Measurements from ENCODE around the gene PHACTR2.

Gene PHACTR2

DNA sequence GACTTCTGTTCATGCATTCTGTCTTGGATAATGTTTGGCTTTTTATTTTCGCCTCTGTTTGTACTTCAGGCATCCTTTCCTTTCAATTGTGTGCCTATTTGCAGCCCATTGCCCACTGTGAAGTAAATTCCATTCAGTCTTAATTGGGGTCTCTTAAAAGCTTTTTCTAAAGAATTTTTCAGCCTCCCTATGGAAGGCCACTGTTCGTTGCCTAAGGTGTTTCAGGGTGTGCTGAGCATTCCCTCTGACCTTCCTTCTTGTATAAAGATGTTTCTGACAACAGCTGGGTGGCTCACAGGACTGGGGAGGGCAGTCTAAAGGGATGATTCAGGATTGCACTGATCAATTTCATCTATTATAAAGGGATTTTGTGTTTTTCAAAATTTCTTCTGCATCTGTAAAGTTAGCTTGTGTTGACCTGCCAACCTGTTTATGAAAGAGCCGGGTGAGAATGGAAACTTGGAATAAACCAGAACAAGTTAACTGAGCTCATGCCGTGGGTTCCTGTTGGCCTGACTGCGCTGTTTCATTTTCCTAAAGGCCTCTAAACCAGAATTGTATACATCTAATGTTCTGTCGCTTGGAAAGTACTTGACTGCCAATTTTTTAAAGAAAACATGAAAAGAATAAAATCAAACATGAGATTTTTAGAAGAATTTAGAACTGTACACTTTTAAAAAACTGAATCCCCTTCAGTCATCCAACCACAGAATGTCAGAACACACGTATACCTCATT lies 14.3 kb downstream of the PHACTR2 start:
- H3K4me3 ChIP-seq (replicated peaks; ENCODE audit: insufficient read depth, low read length) = no peak overlapping the region
- no peak for DNase-seq (ENCODE audit: low read depth in 1 of 2, low spot score in 1 of 2)
- H3K27ac ChIP-seq (replicated peaks) = no peak overlapping the region
- TF ChIP-seq, protein P1, sequence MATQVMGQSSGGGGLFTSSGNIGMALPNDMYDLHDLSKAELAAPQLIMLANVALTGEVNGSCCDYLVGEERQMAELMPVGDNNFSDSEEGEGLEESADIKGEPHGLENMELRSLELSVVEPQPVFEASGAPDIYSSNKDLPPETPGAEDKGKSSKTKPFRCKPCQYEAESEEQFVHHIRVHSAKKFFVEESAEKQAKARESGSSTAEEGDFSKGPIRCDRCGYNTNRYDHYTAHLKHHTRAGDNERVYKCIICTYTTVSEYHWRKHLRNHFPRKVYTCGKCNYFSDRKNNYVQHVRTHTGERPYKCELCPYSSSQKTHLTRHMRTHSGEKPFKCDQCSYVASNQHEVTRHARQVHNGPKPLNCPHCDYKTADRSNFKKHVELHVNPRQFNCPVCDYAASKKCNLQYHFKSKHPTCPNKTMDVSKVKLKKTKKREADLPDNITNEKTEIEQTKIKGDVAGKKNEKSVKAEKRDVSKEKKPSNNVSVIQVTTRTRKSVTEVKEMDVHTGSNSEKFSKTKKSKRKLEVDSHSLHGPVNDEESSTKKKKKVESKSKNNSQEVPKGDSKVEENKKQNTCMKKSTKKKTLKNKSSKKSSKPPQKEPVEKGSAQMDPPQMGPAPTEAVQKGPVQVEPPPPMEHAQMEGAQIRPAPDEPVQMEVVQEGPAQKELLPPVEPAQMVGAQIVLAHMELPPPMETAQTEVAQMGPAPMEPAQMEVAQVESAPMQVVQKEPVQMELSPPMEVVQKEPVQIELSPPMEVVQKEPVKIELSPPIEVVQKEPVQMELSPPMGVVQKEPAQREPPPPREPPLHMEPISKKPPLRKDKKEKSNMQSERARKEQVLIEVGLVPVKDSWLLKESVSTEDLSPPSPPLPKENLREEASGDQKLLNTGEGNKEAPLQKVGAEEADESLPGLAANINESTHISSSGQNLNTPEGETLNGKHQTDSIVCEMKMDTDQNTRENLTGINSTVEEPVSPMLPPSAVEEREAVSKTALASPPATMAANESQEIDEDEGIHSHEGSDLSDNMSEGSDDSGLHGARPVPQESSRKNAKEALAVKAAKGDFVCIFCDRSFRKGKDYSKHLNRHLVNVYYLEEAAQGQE (IDR thresholded peaks at IDR 0.05; ENCODE audit: insufficient replicate concordance, low read depth) = no peak
- TF ChIP-seq GABPA (IDR thresholded peaks at IDR 0.05; ENCODE audit: low read depth) (no peak), SPI1 (IDR thresholded peaks at IDR 0.05; ENCODE audit: borderline replicate concordance, low read depth) (no peak), POLR2AphosphoS5 (IDR thresholded peaks at IDR 0.05; ENCODE audit: low read depth) (no peak)
- TF ChIP-seq, protein P2, sequence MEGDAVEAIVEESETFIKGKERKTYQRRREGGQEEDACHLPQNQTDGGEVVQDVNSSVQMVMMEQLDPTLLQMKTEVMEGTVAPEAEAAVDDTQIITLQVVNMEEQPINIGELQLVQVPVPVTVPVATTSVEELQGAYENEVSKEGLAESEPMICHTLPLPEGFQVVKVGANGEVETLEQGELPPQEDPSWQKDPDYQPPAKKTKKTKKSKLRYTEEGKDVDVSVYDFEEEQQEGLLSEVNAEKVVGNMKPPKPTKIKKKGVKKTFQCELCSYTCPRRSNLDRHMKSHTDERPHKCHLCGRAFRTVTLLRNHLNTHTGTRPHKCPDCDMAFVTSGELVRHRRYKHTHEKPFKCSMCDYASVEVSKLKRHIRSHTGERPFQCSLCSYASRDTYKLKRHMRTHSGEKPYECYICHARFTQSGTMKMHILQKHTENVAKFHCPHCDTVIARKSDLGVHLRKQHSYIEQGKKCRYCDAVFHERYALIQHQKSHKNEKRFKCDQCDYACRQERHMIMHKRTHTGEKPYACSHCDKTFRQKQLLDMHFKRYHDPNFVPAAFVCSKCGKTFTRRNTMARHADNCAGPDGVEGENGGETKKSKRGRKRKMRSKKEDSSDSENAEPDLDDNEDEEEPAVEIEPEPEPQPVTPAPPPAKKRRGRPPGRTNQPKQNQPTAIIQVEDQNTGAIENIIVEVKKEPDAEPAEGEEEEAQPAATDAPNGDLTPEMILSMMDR (IDR thresholded peaks at IDR 0.05; ENCODE audit: insufficient read depth, low read length) = no peak
- H3K27me3 ChIP-seq (ENCODE audit: insufficient read depth, poor library complexity, severe bottlenecking) = no peaks in the 10 kb centered on the region

DNA sequence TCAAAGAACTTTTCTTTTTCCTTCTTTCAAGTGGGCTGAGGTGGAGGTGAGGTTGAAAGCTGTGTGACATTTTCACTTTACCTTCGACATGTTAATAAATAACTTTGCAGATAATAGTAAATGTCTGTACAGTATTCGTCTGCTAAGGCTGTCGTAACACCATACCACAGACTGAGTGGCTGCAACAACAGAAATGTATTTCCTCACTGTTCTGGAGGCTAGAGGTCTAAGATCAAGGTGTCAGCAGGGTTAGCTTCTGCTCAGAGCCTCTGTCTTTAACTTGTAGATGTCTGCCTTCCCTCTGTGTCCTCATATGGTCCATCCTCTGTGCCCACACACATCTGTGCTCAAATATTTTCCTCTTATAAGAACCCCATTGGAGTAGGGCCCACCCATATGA lies 14.9 kb downstream of the PHACTR2 start:
- Histone ChIP-seq H3K4me3 (replicated peaks; ENCODE audit: insufficient read depth, low read length) (no peak overlapping the region), H3K27ac (replicated peaks) (no peak overlapping the region), H3K27me3 (ENCODE audit: insufficient read depth, poor library complexity, severe bottlenecking) (no peaks in the 10 kb centered on the region)
- TF ChIP-seq GABPA (IDR thresholded peaks at IDR 0.05; ENCODE audit: low read depth) (no peak), SPI1 (IDR thresholded peaks at IDR 0.05; ENCODE audit: borderline replicate concordance, low read depth) (no peak), POLR2AphosphoS5 (IDR thresholded peaks at IDR 0.05; ENCODE audit: low read depth) (no peak)
- TF ChIP-seq, protein P2 (IDR thresholded peaks at IDR 0.05; ENCODE audit: insufficient read depth, low read length) = no peak
- TF ChIP-seq, protein P1 (IDR thresholded peaks at IDR 0.05; ENCODE audit: insufficient replicate concordance, low read depth) = no peak
- peak in 1 of 2 experiments; percentile 55 for DNase-seq (ENCODE audit: low read depth in 1 of 2, low spot score in 1 of 2)

DNA sequence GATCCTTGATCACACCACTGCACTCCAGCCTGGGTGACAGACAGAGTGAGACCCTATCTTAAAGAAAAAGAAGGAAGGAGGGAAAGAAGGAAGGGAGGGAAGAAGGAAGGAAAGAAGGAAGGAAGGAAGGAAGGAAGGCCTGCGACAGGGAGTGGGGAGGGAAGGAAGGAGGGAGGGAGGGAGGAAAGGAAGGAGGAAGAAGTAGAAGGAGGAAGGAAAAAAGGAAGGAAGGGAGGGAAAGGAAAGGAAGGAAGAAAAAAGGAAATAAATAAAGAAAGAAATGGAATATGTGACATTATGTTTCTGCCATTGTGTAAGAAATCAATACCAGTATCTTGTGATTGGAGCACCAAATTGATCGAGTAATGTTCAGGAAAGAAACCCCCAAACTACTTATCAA lies 16.2 kb downstream of the PHACTR2 start:
- H3K4me3 ChIP-seq (replicated peaks; ENCODE audit: insufficient read depth, low read length) = no peak overlapping the region
- no peak for DNase-seq (ENCODE audit: low read depth in 1 of 2, low spot score in 1 of 2)
- no peak overlapping the region; the same call in 1 of the 2 replicates for H3K27ac ChIP-seq (replicated peaks)
- TF ChIP-seq, protein P2 (IDR thresholded peaks at IDR 0.05; ENCODE audit: insufficient read depth, low read length) = no peak
- H3K27me3 ChIP-seq (ENCODE audit: insufficient read depth, poor library complexity, severe bottlenecking) = no peaks in the 10 kb centered on the region

DNA sequence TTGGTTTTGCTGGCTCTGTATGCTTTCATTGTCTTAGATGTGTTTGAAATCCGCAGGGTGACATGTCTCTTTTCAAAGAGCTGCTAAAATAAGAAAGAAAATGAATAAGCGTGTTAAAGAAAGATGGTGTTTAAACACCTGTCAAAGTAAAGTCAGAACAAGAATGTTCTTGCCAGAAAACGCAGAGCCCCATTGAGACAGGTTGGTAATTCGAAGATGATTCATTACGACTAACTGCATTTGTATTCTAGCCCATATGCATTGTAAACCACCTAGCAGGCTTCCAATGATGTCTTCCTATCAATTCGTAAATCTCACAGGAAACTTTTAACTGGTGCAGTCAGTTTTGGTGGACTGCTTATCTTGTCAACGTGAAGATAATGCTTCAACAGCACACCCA lies 16.8 kb downstream of the PHACTR2 start:
- no peaks in the 10 kb centered on the region for H3K27me3 ChIP-seq (ENCODE audit: insufficient read depth, poor library complexity, severe bottlenecking)
- DNase-seq (ENCODE audit: low read depth in 1 of 2, low spot score in 1 of 2) = no peak
- TF ChIP-seq, protein P1 (IDR thresholded peaks at IDR 0.05; ENCODE audit: insufficient replicate concordance, low read depth) = no peak
- TF ChIP-seq POLR2AphosphoS5 (IDR thresholded peaks at IDR 0.05; ENCODE audit: low read depth) (no peak), SPI1 (IDR thresholded peaks at IDR 0.05; ENCODE audit: borderline replicate concordance, low read depth) (no peak), GABPA (IDR thresholded peaks at IDR 0.05; ENCODE audit: low read depth) (no peak)
- TF ChIP-seq, protein P2 (IDR thresholded peaks at IDR 0.05; ENCODE audit: insufficient read depth, low read length) = no peak
- H3K4me3 ChIP-seq (replicated peaks; ENCODE audit: insufficient read depth, low read length) = no peak overlapping the region
- H3K27ac ChIP-seq (replicated peaks) = peak overlapping the region; percentile 75

All from HL-60 (cell line).